ENCODE measurements around the gene MADCAM1.

DNA sequence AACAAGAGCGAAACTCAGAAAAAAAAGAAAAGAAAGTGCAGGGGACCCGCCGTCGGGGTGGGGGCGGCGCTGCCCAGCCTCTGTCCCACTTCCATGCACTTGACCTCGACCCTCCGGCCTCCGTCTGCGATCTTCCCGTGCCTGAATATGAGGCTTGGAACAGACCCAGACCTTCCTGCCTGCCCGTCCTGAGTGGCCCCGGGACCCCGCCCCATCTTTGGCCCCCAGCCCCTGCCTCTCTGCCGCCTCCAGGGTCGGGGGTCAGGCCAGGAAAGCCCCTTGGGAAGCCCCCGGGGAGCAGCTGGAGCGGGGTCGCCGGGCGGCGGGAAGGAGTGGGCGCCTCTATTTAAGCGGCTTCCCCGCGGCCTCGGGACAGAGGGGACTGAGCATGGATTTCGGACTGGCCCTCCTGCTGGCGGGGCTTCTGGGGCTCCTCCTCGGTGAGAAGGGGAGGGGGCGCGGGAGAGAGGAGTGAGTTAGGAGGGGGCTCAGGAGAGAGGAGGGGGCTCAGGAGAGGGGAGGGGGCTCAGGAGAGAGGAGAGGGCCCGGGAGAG lies at the start of gene MADCAM1:
- TF ChIP-seq, protein P1, sequence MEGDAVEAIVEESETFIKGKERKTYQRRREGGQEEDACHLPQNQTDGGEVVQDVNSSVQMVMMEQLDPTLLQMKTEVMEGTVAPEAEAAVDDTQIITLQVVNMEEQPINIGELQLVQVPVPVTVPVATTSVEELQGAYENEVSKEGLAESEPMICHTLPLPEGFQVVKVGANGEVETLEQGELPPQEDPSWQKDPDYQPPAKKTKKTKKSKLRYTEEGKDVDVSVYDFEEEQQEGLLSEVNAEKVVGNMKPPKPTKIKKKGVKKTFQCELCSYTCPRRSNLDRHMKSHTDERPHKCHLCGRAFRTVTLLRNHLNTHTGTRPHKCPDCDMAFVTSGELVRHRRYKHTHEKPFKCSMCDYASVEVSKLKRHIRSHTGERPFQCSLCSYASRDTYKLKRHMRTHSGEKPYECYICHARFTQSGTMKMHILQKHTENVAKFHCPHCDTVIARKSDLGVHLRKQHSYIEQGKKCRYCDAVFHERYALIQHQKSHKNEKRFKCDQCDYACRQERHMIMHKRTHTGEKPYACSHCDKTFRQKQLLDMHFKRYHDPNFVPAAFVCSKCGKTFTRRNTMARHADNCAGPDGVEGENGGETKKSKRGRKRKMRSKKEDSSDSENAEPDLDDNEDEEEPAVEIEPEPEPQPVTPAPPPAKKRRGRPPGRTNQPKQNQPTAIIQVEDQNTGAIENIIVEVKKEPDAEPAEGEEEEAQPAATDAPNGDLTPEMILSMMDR (IDR thresholded peaks at IDR 0.05), result no peak
- TF ChIP-seq POLR2A (IDR thresholded peaks at IDR 0.05), result no peak

All from lower leg skin (tissue), 3 donors.